Mesenchymal stem cell (in vitro differentiated cells and primary cell): ENCODE results near the gene IFRD2.

Source experiments
- DNase-seq: peaks from one replicate; pipeline ENCODE4 v3.0.0-alpha.2; 2013
- H2AFZ ChIP-seq: one replicate; pipeline ENCODE4 v1.6.1; 2013; ENCODE audit warnings: low read depth, mild to moderate bottlenecking, control low read depth, inconsistent platforms, low read length, moderate library complexity
- H2AK5ac ChIP-seq: 2 replicates; pipeline ENCODE4 v1.6.1; 2013; ENCODE audit warnings: low read length, moderate library complexity, mild to moderate bottlenecking, inconsistent platforms; ENCODE audit not compliant: severe bottlenecking
- H2BK120ac ChIP-seq: one replicate; pipeline ENCODE4 v1.6.1; 2013; ENCODE audit warnings: low read depth, mild to moderate bottlenecking, inconsistent platforms, low read length, moderate library complexity
- H2BK12ac ChIP-seq, 2 experiments: one replicate each; pipeline ENCODE4 v1.6.1; 2013; ENCODE audit warnings: inconsistent platforms in 2 of 2, low read length in 2 of 2, mild to moderate bottlenecking in 2 of 2, moderate library complexity in 2 of 2, control low read depth in 1 of 2
- H2BK15ac ChIP-seq: one replicate; pipeline ENCODE4 v1.6.1; 2013; ENCODE audit warnings: mild to moderate bottlenecking, low read depth, inconsistent platforms; ENCODE audit not compliant: poor library complexity, severe bottlenecking
- H2BK5ac ChIP-seq: 2 replicates; pipeline ENCODE4 v1.6.1; 2013; ENCODE audit warnings: low read depth, mild to moderate bottlenecking, low read length, control low read depth, inconsistent platforms; ENCODE audit not compliant: poor library complexity, severe bottlenecking
- H3K14ac ChIP-seq, 2 experiments: one replicate each; pipeline ENCODE4 v1.6.1; 2013; ENCODE audit warnings: inconsistent platforms in 2 of 2, low read length in 2 of 2, control low read depth in 1 of 2, mild to moderate bottlenecking in 1 of 2, moderate library complexity in 1 of 2
- H3K18ac ChIP-seq, 2 experiments: one replicate each; pipeline ENCODE4 v1.6.1; 2013; ENCODE audit warnings: inconsistent platforms in 2 of 2, low read length in 2 of 2, control low read depth in 1 of 2, low read depth in 1 of 2, mild to moderate bottlenecking in 1 of 2
- H3K23ac ChIP-seq, 2 experiments: one replicate each; pipeline ENCODE4 v1.6.1; 2013; ENCODE audit warnings: inconsistent platforms in 2 of 2, low read length in 2 of 2, mild to moderate bottlenecking in 2 of 2, moderate library complexity in 2 of 2, control low read depth in 1 of 2
- H3K27ac ChIP-seq: 2 replicates; pipeline ENCODE4 v1.5.1; 2013; ENCODE audit warnings: mild to moderate bottlenecking, moderate library complexity, low read length, control low read depth, inconsistent platforms; ENCODE audit not compliant: poor library complexity, severe bottlenecking
- H3K27me3 ChIP-seq, 2 experiments: 2 replicates each; pipeline versions ENCODE4 v1.6.1 to v1.7.0; 2013; ENCODE audit warnings: low read length in 2 of 2, mild to moderate bottlenecking in 2 of 2, moderate library complexity in 2 of 2, control low read depth in 1 of 2, inconsistent platforms in 1 of 2; ENCODE audit not compliant: control insufficient read depth in 1 of 2, insufficient read depth in 1 of 2
- H3K36me3 ChIP-seq, 2 experiments: 2 replicates each; pipeline versions ENCODE4 v1.6.1 to v1.7.0; 2013; ENCODE audit warnings: low read length in 2 of 2, control low read depth in 1 of 2, inconsistent platforms in 1 of 2, low read depth in 1 of 2, mild to moderate bottlenecking in 1 of 2; ENCODE audit not compliant: insufficient read depth in 2 of 2, control insufficient read depth in 1 of 2
- H3K4ac ChIP-seq, 2 experiments: one replicate each; pipeline ENCODE4 v1.6.1; 2013; ENCODE audit warnings: inconsistent platforms in 2 of 2, low read length in 2 of 2, mild to moderate bottlenecking in 2 of 2, moderate library complexity in 2 of 2, control low read depth in 1 of 2, low read depth in 1 of 2
- H3K4me1 ChIP-seq: 2 replicates; pipeline ENCODE4 v1.6.1; 2013; ENCODE audit warnings: low read depth, low read length, control low read depth; ENCODE audit not compliant: control insufficient read depth, insufficient read depth
- H3K4me2 ChIP-seq: 2 replicates; pipeline ENCODE4 v1.6.1; 2013; ENCODE audit warnings: low read length, mild to moderate bottlenecking, inconsistent platforms; ENCODE audit not compliant: poor library complexity, severe bottlenecking
- H3K4me3 ChIP-seq, 2 experiments: 2 replicates each; pipeline versions ENCODE4 v1.5.1 to v1.7.0; 2013; ENCODE audit warnings: low read length in 2 of 2, mild to moderate bottlenecking in 2 of 2, control low read depth in 1 of 2, low read depth in 1 of 2; ENCODE audit not compliant: insufficient read depth in 1 of 2
- H3K79me1 ChIP-seq: replicated peaks from 2 replicates; pipeline ENCODE4 v1.6.1; 2013; ENCODE audit warnings: mild to moderate bottlenecking, control low read depth, low read length, inconsistent platforms; ENCODE audit not compliant: poor library complexity, severe bottlenecking
- H3K9ac ChIP-seq: 2 replicates; pipeline ENCODE4 v1.7.0; 2013; ENCODE audit warnings: mild to moderate bottlenecking, low read length, moderate library complexity
- H3K9me3 ChIP-seq: 2 replicates; pipeline ENCODE4 v1.7.0; 2013; ENCODE audit warnings: mild to moderate bottlenecking, low read length; ENCODE audit not compliant: control insufficient read depth
- H4K8ac ChIP-seq: one replicate; pipeline ENCODE4 v1.6.1; 2013; ENCODE audit warnings: inconsistent platforms, mild to moderate bottlenecking, low read length, moderate library complexity
- H4K91ac ChIP-seq: one replicate; pipeline ENCODE4 v1.6.1; 2013; ENCODE audit warnings: mild to moderate bottlenecking, low read length, inconsistent platforms
- WGBS: methylation state at CpG from one replicate; pipeline ENCODE4 v1.1.7; 2013; ENCODE audit warnings: mixed read lengths; 5-methylcytosine and 5-hydroxymethylcytosine counted together

The IFRD2 gene

GRCh38 chr3:50243543-50243895 lies 48.7 kb downstream of the IFRD2 start:
- no peak overlapping the region for H2BK120ac ChIP-seq
- peak overlapping the region; percentile 42 for H4K8ac ChIP-seq
- peaks cover 78% of the 10 kb centered on the region for H3K4me1 ChIP-seq
- H3K9ac ChIP-seq, result peak overlapping the region; percentile 82
- no peak overlapping the region for H2BK15ac ChIP-seq
- H3K4me2 ChIP-seq, result peak overlapping the region; percentile 4
- 89% methylated on average over 4 of the region's 4 CpGs for WGBS
- peak overlapping the region in 1 of 2 experiments; percentile 59 for H2BK12ac ChIP-seq
- no peak for DNase-seq
- H3K18ac ChIP-seq, result peak overlapping the region; percentile 6 to 49
- H2AFZ ChIP-seq, result no peak overlapping the region
- no peak overlapping the region for H4K91ac ChIP-seq
- H3K4me3 ChIP-seq, result peak overlapping the region in 1 of 2 experiments; percentile 7
- H3K9me3 ChIP-seq, result no peaks in the 10 kb centered on the region
- no peaks in the 10 kb centered on the region for H3K27me3 ChIP-seq
- peak overlapping the region in 1 of 2 experiments; percentile 41 for H3K4ac ChIP-seq
- peak overlapping the region in 1 of 2 experiments; percentile 75 for H3K23ac ChIP-seq
- peak overlapping the region; percentile 59 for H2AK5ac ChIP-seq
- H3K27ac ChIP-seq, result peak overlapping the region; percentile 62
- no peaks in the 10 kb centered on the region for H3K79me1 ChIP-seq
- no peak overlapping the region for H3K14ac ChIP-seq
- no peak overlapping the region for H2BK5ac ChIP-seq
- peaks cover 33 to 66% of the 10 kb centered on the region in 2 experiments for H3K36me3 ChIP-seq

GRCh38 chr3:50242851-50243542 lies 49.2 kb downstream of the IFRD2 start:
- Histone ChIP-seq H2BK5ac (no peak overlapping the region), H2AK5ac (peak overlapping the region; percentile 59), H2BK15ac (no peak overlapping the region), H3K4me1 (peaks cover 77% of the 10 kb centered on the region), H2BK120ac (no peak overlapping the region), H3K9ac (peak overlapping the region; percentile 82), H3K4me2 (peak overlapping the region; percentile 4), H3K27ac (peak overlapping the region; percentile 62), H3K18ac (peak overlapping the region; percentile 6 to 49), H3K14ac (peak overlapping the region in 1 of 2 experiments; percentile 3), H2BK12ac (peak overlapping the region in 1 of 2 experiments; percentile 8), H3K23ac (peak overlapping the region in 1 of 2 experiments; percentile 29), H3K9me3 (no peaks in the 10 kb centered on the region), H2AFZ (no peak overlapping the region), H4K8ac (peak overlapping the region; percentile 42), H3K27me3 (no peaks in the 10 kb centered on the region), H3K36me3 (peaks cover 33 to 62% of the 10 kb centered on the region in 2 experiments), H4K91ac (no peak overlapping the region), H3K4me3 (peak overlapping the region in 1 of 2 experiments; percentile 7), H3K79me1 (no peaks in the 10 kb centered on the region), H3K4ac (peak overlapping the region in 1 of 2 experiments; percentile 41)
- 56% methylated on average over 14 of the region's 14 CpGs for WGBS
- peak; percentile 87 for DNase-seq

GRCh38 chr3:50242381-50242770 lies 49.9 kb downstream of the IFRD2 start:
- H3K9me3 ChIP-seq, result no peaks in the 10 kb centered on the region
- WGBS, result 95% methylated on average over 1 of the region's 3 CpGs
- no peaks in the 10 kb centered on the region for H3K79me1 ChIP-seq
- H2BK120ac ChIP-seq, result no peak overlapping the region
- peak overlapping the region; percentile 27 for H4K8ac ChIP-seq
- H2AFZ ChIP-seq, result no peak overlapping the region
- H3K27ac ChIP-seq, result peak overlapping the region; percentile 62
- H3K27me3 ChIP-seq, result no peaks in the 10 kb centered on the region
- H3K4me3 ChIP-seq, result peak overlapping the region in 1 of 2 experiments; percentile 7
- H3K14ac ChIP-seq, result no peak overlapping the region
- peaks cover 71% of the 10 kb centered on the region for H3K4me1 ChIP-seq
- peak overlapping the region; percentile 68 for H2BK15ac ChIP-seq
- peak overlapping the region in 1 of 2 experiments; percentile 5 for H3K23ac ChIP-seq
- H3K9ac ChIP-seq, result peak overlapping the region; percentile 82
- H2AK5ac ChIP-seq, result peak overlapping the region; percentile 3
- H3K18ac ChIP-seq, result peak overlapping the region; percentile 1
- DNase-seq, result no peak
- no peak overlapping the region for H3K4ac ChIP-seq
- H3K4me2 ChIP-seq, result no peak overlapping the region
- no peak overlapping the region for H2BK12ac ChIP-seq
- peaks cover 33 to 56% of the 10 kb centered on the region in 2 experiments for H3K36me3 ChIP-seq
- H2BK5ac ChIP-seq, result no peak overlapping the region
- no peak overlapping the region for H4K91ac ChIP-seq

- DNase-seq, result no peak
- no peak overlapping the region for H2BK12ac ChIP-seq
- H3K27ac ChIP-seq, result no peak overlapping the region
- no peak overlapping the region for H2AFZ ChIP-seq
- peak overlapping the region; percentile 82 for H3K9ac ChIP-seq
- peak overlapping the region in 1 of 2 experiments; percentile 5 for H3K14ac ChIP-seq
- peak overlapping the region in 1 of 2 experiments; percentile 5 for H3K23ac ChIP-seq
- H3K4me2 ChIP-seq, result no peak overlapping the region
- H3K27me3 ChIP-seq, result no peaks in the 10 kb centered on the region
- peak overlapping the region; percentile 57 for H4K91ac ChIP-seq
- H3K4me1 ChIP-seq, result peaks cover 67% of the 10 kb centered on the region
- no peak overlapping the region for H2BK120ac ChIP-seq
- H3K4me3 ChIP-seq, result no peak overlapping the region
- H4K8ac ChIP-seq, result peak overlapping the region; percentile 27
- WGBS, result 82% methylated on average over 7 of the region's 7 CpGs
- H3K9me3 ChIP-seq, result no peaks in the 10 kb centered on the region
- peak overlapping the region; percentile 1 to 44 for H3K18ac ChIP-seq
- peaks cover 33 to 55% of the 10 kb centered on the region in 2 experiments for H3K36me3 ChIP-seq
- H3K4ac ChIP-seq, result no peak overlapping the region
- H2AK5ac ChIP-seq, result peak overlapping the region; percentile 3
- H2BK15ac ChIP-seq, result peak overlapping the region; percentile 68
- H2BK5ac ChIP-seq, result no peak overlapping the region
- H3K79me1 ChIP-seq, result no peaks in the 10 kb centered on the region
Measured at GRCh38 chr3:50241713-50242380, 50.4 kb downstream of the IFRD2 start.
